ENCODE results near the gene SLC2A4.
"Not testable (repeated sequence)": the region's sequence is repeated elsewhere in the genome, so short reads cannot be mapped to it uniquely, and the experiment has no call there.

The SLC2A4 gene

DNA sequence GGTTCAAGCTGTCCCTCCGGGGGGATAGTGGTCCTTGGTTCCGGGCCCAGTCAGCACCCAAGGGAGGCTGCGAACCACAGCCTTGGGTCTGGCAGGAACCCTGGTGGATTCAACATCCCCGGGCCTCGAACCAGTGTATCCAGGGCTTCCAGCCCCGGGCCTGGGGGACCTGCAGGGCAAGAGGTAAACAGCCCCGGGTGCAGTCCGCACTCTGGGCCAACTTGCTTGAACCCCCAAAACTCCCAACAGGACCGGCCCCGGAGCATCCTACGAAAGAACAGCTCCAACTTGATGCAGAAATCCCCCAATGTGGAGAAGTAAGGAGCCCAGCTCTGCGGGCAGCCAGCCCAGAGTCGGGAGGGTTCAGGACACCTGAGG is 49.1 kb downstream of the SLC2A4 start:
- Histone ChIP-seq H3K9me3 (ENCODE audit: insufficient read depth, low read length, severe bottlenecking) (no peaks in the 10 kb centered on the region), H3K36me3 (ENCODE audit: insufficient read depth, low read length) (peaks cover 20% of the 10 kb centered on the region), H3K27ac (ENCODE audit: low read length) (peak overlapping the region; percentile 96), H4K20me1 (ENCODE audit: insufficient read depth, low read length) (no peaks in the 10 kb centered on the region), H3K9ac (ENCODE audit: low read depth, low read length) (peak overlapping the region; percentile 68), H3K79me2 (ENCODE audit: insufficient read depth, low read length) (peaks cover 41% of the 10 kb centered on the region), H3K4me3 (ENCODE audit: low read depth in 1 of 2, low read length in 2 of 2) (peak overlapping the region; percentile 30 to 73; a peak in 3 of 4 replicates), H3K4me1 (ENCODE audit: insufficient read depth, low read length) (peaks cover 46% of the 10 kb centered on the region), H3K27me3 (ENCODE audit: insufficient read depth, low read length, poor library complexity) (no peaks in the 10 kb centered on the region), H3K4me2 (ENCODE audit: insufficient read depth, low read length) (peak overlapping the region; percentile 80), H2AFZ (ENCODE audit: low read depth, low read length) (peak overlapping the region; percentile 80)
- DNase-seq (no peak), ATAC-seq (ENCODE audit: insufficient read depth, low read depth) (no peak)
- TF ChIP-seq EZH2 (IDR thresholded peaks at IDR 0.05; ENCODE audit: borderline replicate concordance, low read depth, low read length, severe bottlenecking) (no peak), CTCF (IDR thresholded peaks at IDR 0.05; ENCODE audit: borderline replicate concordance, extremely low read depth, low read length, poor library complexity, severe bottlenecking) (no peak)

- Histone ChIP-seq H3K79me2 (ENCODE audit: insufficient read depth, low read length) (peaks cover 47% of the 10 kb centered on the region), H2AFZ (ENCODE audit: low read depth, low read length) (no peak overlapping the region), H3K4me3 (ENCODE audit: low read depth in 1 of 2, low read length in 2 of 2) (no peak overlapping the region), H3K36me3 (ENCODE audit: insufficient read depth, low read length) (peaks cover 7% of the 10 kb centered on the region), H3K4me2 (ENCODE audit: insufficient read depth, low read length) (no peak overlapping the region), H3K27ac (ENCODE audit: low read length) (no peak overlapping the region), H4K20me1 (ENCODE audit: insufficient read depth, low read length) (no peaks in the 10 kb centered on the region), H3K9me3 (ENCODE audit: insufficient read depth, low read length, severe bottlenecking) (no peaks in the 10 kb centered on the region), H3K4me1 (ENCODE audit: insufficient read depth, low read length) (peaks cover 58% of the 10 kb centered on the region), H3K9ac (ENCODE audit: low read depth, low read length) (no peak overlapping the region), H3K27me3 (ENCODE audit: insufficient read depth, low read length, poor library complexity) (no peaks in the 10 kb centered on the region)
- DNase-seq, result no peak
- TF ChIP-seq CTCF (IDR thresholded peaks at IDR 0.05; ENCODE audit: borderline replicate concordance, extremely low read depth, low read length, poor library complexity, severe bottlenecking) (no peak), EZH2 (IDR thresholded peaks at IDR 0.05; ENCODE audit: borderline replicate concordance, low read depth, low read length, severe bottlenecking) (no peak)
- ATAC-seq (ENCODE audit: insufficient read depth, low read depth), result no peak
Measured at GRCh38 chr17:7332111-7332510, 50.6 kb downstream of the SLC2A4 start.

DNA sequence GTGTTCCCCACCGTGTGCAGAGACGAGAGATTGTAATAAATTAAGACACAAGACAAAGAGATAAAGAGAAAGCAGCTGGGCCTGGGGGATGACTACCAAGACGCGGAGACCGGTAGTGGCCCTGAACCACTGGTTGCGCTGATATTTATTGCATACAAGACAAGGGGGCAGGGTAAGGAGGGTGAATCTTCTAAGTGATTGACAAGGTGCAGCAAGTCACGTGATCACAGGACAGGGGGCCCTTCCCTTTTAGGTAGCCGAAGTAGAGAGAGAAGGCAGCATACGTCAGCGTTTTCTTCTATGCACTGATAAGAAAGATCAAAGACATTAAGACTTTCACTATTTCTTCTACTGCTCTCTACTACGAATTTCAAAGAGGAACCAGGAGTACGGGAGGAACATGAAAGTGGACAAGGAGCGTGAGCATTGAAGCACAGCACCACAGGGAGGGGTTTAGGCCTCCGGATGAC is 51.1 kb downstream of the SLC2A4 start:
- Histone ChIP-seq H3K79me2 (ENCODE audit: insufficient read depth, low read length) (peaks cover 47% of the 10 kb centered on the region), H3K4me1 (ENCODE audit: insufficient read depth, low read length) (peaks cover 58% of the 10 kb centered on the region)
- not testable (repeated sequence) for H3K4me3 ChIP-seq (ENCODE audit: low read depth in 1 of 2, low read length in 2 of 2); ATAC-seq (ENCODE audit: insufficient read depth, low read depth); H3K9ac ChIP-seq (ENCODE audit: low read depth, low read length); H4K20me1 ChIP-seq (ENCODE audit: insufficient read depth, low read length); H3K27me3 ChIP-seq (ENCODE audit: insufficient read depth, low read length, poor library complexity); H3K36me3 ChIP-seq (ENCODE audit: insufficient read depth, low read length); H3K27ac ChIP-seq (ENCODE audit: low read length); H3K4me2 ChIP-seq (ENCODE audit: insufficient read depth, low read length); DNase-seq; H3K9me3 ChIP-seq (ENCODE audit: insufficient read depth, low read length, severe bottlenecking); H2AFZ ChIP-seq (ENCODE audit: low read depth, low read length)

DNA sequence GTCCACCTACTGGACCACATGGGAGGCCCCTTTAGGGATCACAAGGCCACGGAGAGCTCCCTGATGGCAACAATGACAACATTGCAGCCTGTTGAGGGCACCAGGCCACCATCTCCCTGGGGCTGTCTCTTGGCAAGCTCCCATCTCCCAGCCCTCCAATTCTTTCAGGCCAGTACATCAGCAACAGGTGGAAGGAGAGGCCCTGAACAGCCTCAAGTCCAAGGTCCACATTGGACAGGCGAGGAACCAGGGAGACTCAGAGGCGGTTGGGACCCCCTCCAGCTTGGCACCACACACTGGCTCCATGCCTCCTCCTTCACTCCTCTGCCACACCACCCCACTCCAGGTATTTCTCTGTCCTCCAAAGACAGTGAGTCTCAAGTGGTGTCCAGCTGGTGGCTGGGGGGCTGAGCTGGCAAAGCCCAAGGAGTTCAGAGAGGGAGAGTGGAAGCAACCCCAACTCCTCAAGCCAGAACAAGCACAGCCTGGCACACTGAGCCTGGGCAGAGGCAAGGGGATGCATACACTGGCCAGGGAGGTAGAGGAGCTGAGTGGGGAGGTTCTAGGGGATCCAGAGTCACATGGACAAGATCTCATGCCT is 53.5 kb downstream of the SLC2A4 start:
- peaks cover 45% of the 10 kb centered on the region for H3K4me1 ChIP-seq (ENCODE audit: insufficient read depth, low read length)
- H4K20me1 ChIP-seq (ENCODE audit: insufficient read depth, low read length), result no peaks in the 10 kb centered on the region
- H3K4me3 ChIP-seq (ENCODE audit: low read depth in 1 of 2, low read length in 2 of 2), result peak overlapping the region in 1 of 2 experiments; percentile 60; a peak in 2 of 4 replicates
- peaks cover 32% of the 10 kb centered on the region for H3K79me2 ChIP-seq (ENCODE audit: insufficient read depth, low read length)
- TF ChIP-seq CTCF (IDR thresholded peaks at IDR 0.05; ENCODE audit: borderline replicate concordance, extremely low read depth, low read length, poor library complexity, severe bottlenecking), result no peak
- no peak for TF ChIP-seq EZH2 (IDR thresholded peaks at IDR 0.05; ENCODE audit: borderline replicate concordance, low read depth, low read length, severe bottlenecking)
- peak overlapping the region; percentile 52 for H2AFZ ChIP-seq (ENCODE audit: low read depth, low read length)
- H3K27ac ChIP-seq (ENCODE audit: low read length), result peak overlapping the region; percentile 98
- ATAC-seq (ENCODE audit: insufficient read depth, low read depth) (no peak), DNase-seq (no peak)
- H3K9me3 ChIP-seq (ENCODE audit: insufficient read depth, low read length, severe bottlenecking), result no peaks in the 10 kb centered on the region
- no peaks in the 10 kb centered on the region for H3K27me3 ChIP-seq (ENCODE audit: insufficient read depth, low read length, poor library complexity)
- peak overlapping the region; percentile 81 for H3K4me2 ChIP-seq (ENCODE audit: insufficient read depth, low read length)
- H3K36me3 ChIP-seq (ENCODE audit: insufficient read depth, low read length), result no peaks in the 10 kb centered on the region; the same call in 1 of the 2 replicates
- peak overlapping the region; percentile 69 for H3K9ac ChIP-seq (ENCODE audit: low read depth, low read length)

- Histone ChIP-seq H3K4me1 (ENCODE audit: insufficient read depth, low read length) (peaks cover 38% of the 10 kb centered on the region), H3K27ac (ENCODE audit: low read length) (peak overlapping the region; percentile 98), H2AFZ (ENCODE audit: low read depth, low read length) (peak overlapping the region; percentile 52; the same call in 1 of the 2 replicates), H3K9ac (ENCODE audit: low read depth, low read length) (peak overlapping the region; percentile 69), H3K4me3 (ENCODE audit: low read depth in 1 of 2, low read length in 2 of 2) (peak overlapping the region; percentile 1 to 60; a peak in 3 of 4 replicates), H3K79me2 (ENCODE audit: insufficient read depth, low read length) (peaks cover 30% of the 10 kb centered on the region), H3K4me2 (ENCODE audit: insufficient read depth, low read length) (peak overlapping the region; percentile 81)
- H3K27me3 ChIP-seq (ENCODE audit: insufficient read depth, low read length, poor library complexity); DNase-seq; ATAC-seq (ENCODE audit: insufficient read depth, low read depth); H3K9me3 ChIP-seq (ENCODE audit: insufficient read depth, low read length, severe bottlenecking); H3K36me3 ChIP-seq (ENCODE audit: insufficient read depth, low read length); H4K20me1 ChIP-seq (ENCODE audit: insufficient read depth, low read length): not testable (repeated sequence)
Measured at GRCh38 chr17:7335765-7336164, 54.2 kb downstream of the SLC2A4 start.
